WTC11 (cell line): Measurements from ENCODE around the gene VPS25. TPM values are rescaled to one million over a fixed set of nuclear protein-coding genes. Genes with fewer than 3 reads are reported as not detected.

Experiments
- ATAC-seq: fragments of 200-7000 bp; cut with Tn5 transposase; 2 replicates; pipeline ENCODE4 v1.10.0; 2021; ENCODE audit warnings: mild to moderate bottlenecking, moderate library complexity
- CTCF ChIA-PET: fragments of 300-600 bp; sonication (Branson Sonifier 250); formaldehyde crosslinking; loops from one replicate; lab custom pipeline; 2021; ENCODE audit warnings: antibody characterized with exemption; lab: Charles Lee
- POLR2A ChIA-PET: fragments of 350-600 bp; sonication (Branson Sonifier 250); formaldehyde crosslinking; loops from one replicate; lab custom pipeline; 2021; ENCODE audit warnings: antibody characterized with exemption; lab: Charles Lee
- DNase-seq: peaks from one replicate; pipeline ENCODE4 v3.0.0; 2021; ENCODE audit warnings: low spot score
- H3K27ac Mint-ChIP-seq: 2 replicates; pipeline ENCODE4 v1.8.0; 2021; ENCODE audit warnings: mixed read lengths
- H3K27me3 Mint-ChIP-seq: 2 replicates; pipeline ENCODE4 v1.8.0; 2021; ENCODE audit warnings: low read depth, mild to moderate bottlenecking, moderate library complexity, mixed read lengths
- H3K36me3 Mint-ChIP-seq: 2 replicates; pipeline ENCODE4 v1.8.0; 2021; ENCODE audit warnings: mixed read lengths
- H3K4me1 Mint-ChIP-seq: 2 replicates; pipeline ENCODE4 v1.8.0; 2022; ENCODE audit warnings: mixed read lengths
- H3K4me3 Mint-ChIP-seq: 2 replicates; pipeline ENCODE4 v1.8.0; 2021; ENCODE audit warnings: mild to moderate bottlenecking, moderate library complexity, mixed read lengths
- H3K9me3 Mint-ChIP-seq: 2 replicates; pipeline ENCODE4 v1.8.0; 2021; ENCODE audit warnings: mixed read lengths
- AFF4 ChIP-seq: sonication (generic); formaldehyde crosslinking; IDR thresholded peaks from 2 replicates; pipeline ENCODE4 v1.8.1; 2023; ENCODE audit warnings: mild to moderate bottlenecking, missing genetic modification reagents, borderline replicate concordance
- ATF2 ChIP-seq: sonication (generic); formaldehyde crosslinking; IDR thresholded peaks from 2 replicates; pipeline ENCODE4 v1.8.1; 2022; ENCODE audit warnings: low read depth, missing genetic modification reagents, borderline replicate concordance
- ATF3 ChIP-seq: sonication (generic); formaldehyde crosslinking; conservative IDR thresholded peaks from 2 replicates; pipeline ENCODE4 v1.8.1; 2022; ENCODE audit warnings: mild to moderate bottlenecking, missing genetic modification reagents
- CREB1 ChIP-seq: sonication (generic); formaldehyde crosslinking; IDR thresholded peaks from 2 replicates; pipeline ENCODE4 v1.8.0; 2023; ENCODE audit warnings: mild to moderate bottlenecking, missing genetic modification reagents
- CREM ChIP-seq: sonication (generic); formaldehyde crosslinking; IDR thresholded peaks from 2 replicates; pipeline ENCODE4 v1.8.1; 2022; ENCODE audit warnings: mild to moderate bottlenecking, missing genetic modification reagents, moderate library complexity
- E2F1 ChIP-seq: sonication (generic); formaldehyde crosslinking; IDR thresholded peaks from 2 replicates; pipeline ENCODE4 v1.8.0; 2022; ENCODE audit warnings: mild to moderate bottlenecking, missing genetic modification reagents
- FOXK1 ChIP-seq: sonication (generic); formaldehyde crosslinking; IDR thresholded peaks from 2 replicates; pipeline ENCODE4 v1.8.0; 2022; ENCODE audit warnings: mild to moderate bottlenecking, moderate library complexity, missing genetic modification reagents
- HMGXB4 ChIP-seq: sonication (generic); formaldehyde crosslinking; IDR thresholded peaks from 2 replicates; pipeline ENCODE4 v1.8.1; 2023; ENCODE audit warnings: mild to moderate bottlenecking, moderate library complexity, missing genetic modification reagents
- NFYB ChIP-seq: sonication (generic); formaldehyde crosslinking; conservative IDR thresholded peaks from 2 replicates; pipeline ENCODE4 v1.8.0; 2022; ENCODE audit warnings: low read depth, missing genetic modification reagents
- NR2C2 ChIP-seq: sonication (generic); formaldehyde crosslinking; IDR thresholded peaks from 2 replicates; pipeline ENCODE4 v1.8.0; 2022; ENCODE audit warnings: mild to moderate bottlenecking, missing genetic modification reagents
- PRDM15 ChIP-seq: sonication (generic); formaldehyde crosslinking; IDR thresholded peaks from 2 replicates; pipeline ENCODE4 v1.8.0; 2022; ENCODE audit warnings: missing genetic modification reagents
- USF1 ChIP-seq: sonication (generic); formaldehyde crosslinking; IDR thresholded peaks from 2 replicates; pipeline ENCODE4 v1.8.0; 2022; ENCODE audit warnings: mild to moderate bottlenecking, missing genetic modification reagents
- ZBTB21 ChIP-seq: sonication (generic); formaldehyde crosslinking; IDR thresholded peaks from 2 replicates; pipeline ENCODE4 v1.8.1; 2023; ENCODE audit warnings: mild to moderate bottlenecking, missing genetic modification reagents, borderline replicate concordance
- ZNF121 ChIP-seq: sonication (generic); formaldehyde crosslinking; IDR thresholded peaks from 2 replicates; pipeline ENCODE4 v1.8.0; 2023; ENCODE audit warnings: missing genetic modification reagents
- ZNF219 ChIP-seq: sonication (generic); formaldehyde crosslinking; IDR thresholded peaks from 2 replicates; pipeline ENCODE4 v1.8.0; 2023; ENCODE audit warnings: missing genetic modification reagents, mild to moderate bottlenecking, borderline replicate concordance
- ZNF317 ChIP-seq: sonication (generic); formaldehyde crosslinking; IDR thresholded peaks from 2 replicates; pipeline ENCODE4 v1.8.1; 2023; ENCODE audit warnings: low read depth, mild to moderate bottlenecking, moderate library complexity, missing genetic modification reagents, borderline replicate concordance
- ZNF396 ChIP-seq: fragments of 250-450 bp; sonication (Bioruptor Pico); IDR thresholded peaks from 2 replicates; pipeline ENCODE4 v1.8.0; 2021; ENCODE audit warnings: mild to moderate bottlenecking, moderate library complexity, borderline replicate concordance
- ZNF423 ChIP-seq: fragments of 250-450 bp; sonication (Bioruptor Pico); IDR thresholded peaks from 2 replicates; pipeline ENCODE4 v2.1.2; 2022; ENCODE audit warnings: mild to moderate bottlenecking, moderate library complexity
- total RNA-seq: library from RNA; stranded (reverse); gene quantifications from 3 replicates; pipeline ENCODE4 v1.2.3, GENCODE V29; 2021

VPS25 gene
- total RNA-seq, 1 experiment from 2014 or later, result 98.6 TPM

- no peak for DNase-seq
- H3K27ac Mint-ChIP-seq, result peak overlapping the region; percentile 96
- TF ChIP-seq ZNF317 (CRISPR knock-in tag) (no peak), USF1 (CRISPR knock-in tag) (peak; percentile 49; the same call in 1 of the 2 replicates), PRDM15 (peak; percentile 88), NR2C2 (CRISPR knock-in tag) (no peak)
- H3K27me3 Mint-ChIP-seq, result peaks cover 27% of the 10 kb centered on the region
- H3K4me1 Mint-ChIP-seq, result peaks cover 33% of the 10 kb centered on the region
- POLR2A ChIA-PET, result interaction anchor here (1.3 to 1.8 kb wide), 3 partner anchors 17 to 126 kb away, joined by 3 to 6 read pairs (median 3); partner anchors contain the start of gene RAMP2
- H3K36me3 Mint-ChIP-seq, result no peaks in the 10 kb centered on the region
- peak; percentile 75 for ATAC-seq
- H3K4me3 Mint-ChIP-seq, result peak overlapping the region; percentile 86
- H3K9me3 Mint-ChIP-seq, result peaks cover 6% of the 10 kb centered on the region
- CTCF ChIA-PET, result interaction anchor here (1.0 to 2.7 kb wide), 4 partner anchors 18 to 166 kb away, joined by 3 to 31 read pairs (median 7); no protein-coding TSS in a partner anchor
Measured at GRCh38 chr17:42744283-42744805, 28.9 kb upstream of the VPS25 start.

GRCh38 chr17:42744806-42745617, 28.2 kb upstream of the VPS25 start, which contains the start of gene EZH1:
Gene EZH1 (minus strand): TSS chr17:42745040. CDS start chr17:42728941, 16,099 bp downstream.
- DNase-seq, result peak; percentile 94
- Mint-ChIP-seq H3K4me3 (peak within 1 kb of the TSS; percentile 86), H3K4me1 (peaks cover 36% of the 10 kb centered on the region), H3K9me3 (peaks cover 6% of the 10 kb centered on the region), H3K27me3 (peaks cover 27% of the 10 kb centered on the region), H3K27ac (peak within 1 kb of the TSS; percentile 96), H3K36me3 (no peaks in the 10 kb centered on the region)
- ChIA-PET CTCF (interaction anchor here (2.7 kb wide), 1 partner anchor 19 kb away, joined by 31 read pairs; no protein-coding TSS in a partner anchor), POLR2A (interaction anchor here (1.8 kb wide), 1 partner anchor 16 kb away, joined by 6 read pairs; the partner anchor contains the start of gene RAMP2)
- ATAC-seq, result peak; percentile 93
- TF ChIP-seq ZNF121 (CRISPR knock-in tag) (no peak), ZBTB21 (CRISPR knock-in tag) (peak; percentile 86; the same call in 1 of the 2 replicates), AFF4 (CRISPR knock-in tag) (peak; percentile 40; the same call in 1 of the 2 replicates), NFYB (CRISPR knock-in tag) (no peak), ZNF219 (CRISPR knock-in tag) (no peak), ZNF423 (no peak), FOXK1 (CRISPR knock-in tag) (peak; percentile 97), ZNF396 (CRISPR knock-in tag) (no peak), ATF3 (CRISPR knock-in tag) (no peak), ATF2 (no peak), CREM (CRISPR knock-in tag) (0 out of 2 replicates have a peak, but pooled peaks have one; percentile 60), HMGXB4 (CRISPR knock-in tag) (0 out of 2 replicates have a peak, but pooled peaks have one; percentile 25), CREB1 (CRISPR knock-in tag) (peak; percentile 85), E2F1 (CRISPR knock-in tag) (peak; percentile 92)
